Activated T-cell treated with anti-CD3 and anti-CD28 coated beads for 4 hours (primary cell): Measurements from ENCODE around the gene TTYH1.

Experiments used
- DNase-seq: peaks from one replicate; pipeline ENCODE4 v3.0.0-alpha.2; 2020

TTYH1 gene

GRCh38 chr19:54393381-54393780 lies 21.9 kb upstream of the TTYH1 start:
- DNase-seq = no peak

GRCh38 chr19:54395685-54396084 lies 19.6 kb upstream of the TTYH1 start:
- no peak for DNase-seq

- no peak for DNase-seq
These were observed 16.1 kb upstream of the TTYH1 start for GRCh38 chr19:54399189-54399588.

GRCh38 chr19:54400913-54401312 lies 14.4 kb upstream of the TTYH1 start:
- no peak for DNase-seq

GRCh38 chr19:54403054-54403453 lies 12.2 kb upstream of the TTYH1 start:
- DNase-seq = no peak

GRCh38 chr19:54405628-54406027 lies 9.6 kb upstream of the TTYH1 start:
- DNase-seq = no peak

- no peak for DNase-seq
These were observed 7.5 kb upstream of the TTYH1 start for GRCh38 chr19:54407780-54408179.

- DNase-seq = no peak
These were observed 6.7 kb upstream of the TTYH1 start for GRCh38 chr19:54408456-54409026.

GRCh38 chr19:54411033-54411432 lies 4.2 kb upstream of the TTYH1 start:
- no peak for DNase-seq

- DNase-seq = no peak
These were observed 2.4 kb upstream of the TTYH1 start for GRCh38 chr19:54412877-54413276.

GRCh38 chr19:54414156-54414555 lies 1.1 kb upstream of the TTYH1 start:
- no peak for DNase-seq

GRCh38 chr19:54415901-54416673 lies 823 bp downstream of the TTYH1 start:
- no peak for DNase-seq

- no peak for DNase-seq
These were observed 1.6 kb downstream of the TTYH1 start for GRCh38 chr19:54416695-54417491.

- no peak for DNase-seq
These were observed 3.0 kb downstream of the TTYH1 start for GRCh38 chr19:54418030-54418929.

GRCh38 chr19:54418930-54419800 lies 3.9 kb downstream of the TTYH1 start:
- no peak for DNase-seq

GRCh38 chr19:54420068-54420382 lies 4.8 kb downstream of the TTYH1 start:
- DNase-seq = no peak

GRCh38 chr19:54420383-54421168 lies 5.3 kb downstream of the TTYH1 start:
- no peak for DNase-seq

- no peak for DNase-seq
These were observed 5.9 kb downstream of the TTYH1 start for GRCh38 chr19:54421169-54421516.

- DNase-seq = no peak
These were observed 6.3 kb downstream of the TTYH1 start for GRCh38 chr19:54421521-54421920.

GRCh38 chr19:54422136-54422535 lies 6.9 kb downstream of the TTYH1 start:
- no peak for DNase-seq

GRCh38 chr19:54424201-54424600 lies 8.9 kb downstream of the TTYH1 start:
- DNase-seq = no peak
